DOHH2 (cell line): Measurements from ENCODE around the gene CACNB4.

Experiments used
- H3F3A ChIP-seq: fragments of 200-600 bp; sonication (generic), shearing (Covaris generic); 2 replicates; pipeline ENCODE4 v1.6.0; 2016; ENCODE audit warnings: antibody characterized with exemption, mild to moderate bottlenecking; ENCODE audit not compliant: control insufficient read depth, insufficient read depth
- H3K27ac ChIP-seq: fragments of 200-600 bp; sonication (generic); 2 replicates; pipeline ENCODE4 v1.5.1; 2014; ENCODE audit warnings: low read depth, mild to moderate bottlenecking, low read length, moderate library complexity
- H3K27me3 ChIP-seq: fragments of 200-600 bp; sonication (generic); 2 replicates; pipeline ENCODE4 v1.6.1; 2014; ENCODE audit warnings: mild to moderate bottlenecking, low read length, mixed read lengths; ENCODE audit not compliant: control insufficient read depth
- H3K36me3 ChIP-seq: fragments of 200-600 bp; sonication (generic); 2 replicates; pipeline ENCODE4 v1.6.1; 2014; ENCODE audit warnings: mild to moderate bottlenecking, low read length, moderate library complexity, mixed read lengths; ENCODE audit not compliant: control insufficient read depth
- H3K4me1 ChIP-seq: fragments of 200-600 bp; sonication (generic); 2 replicates; pipeline ENCODE4 v1.6.1; 2014; ENCODE audit warnings: mild to moderate bottlenecking, low read length, mixed read lengths; ENCODE audit not compliant: control insufficient read depth
- H3K4me2 ChIP-seq: fragments of 200-600 bp; sonication (generic); 2 replicates; pipeline ENCODE4 v1.6.0; 2014; ENCODE audit warnings: mild to moderate bottlenecking, low read length, moderate library complexity
- H3K4me3 ChIP-seq: fragments of 200-600 bp; sonication (generic); 2 replicates; pipeline ENCODE4 v1.5.1; 2014; ENCODE audit warnings: mild to moderate bottlenecking, low read length, mixed read lengths
- H3K79me2 ChIP-seq: fragments of 200-600 bp; sonication (generic); 2 replicates; pipeline ENCODE4 v1.6.1; 2014; ENCODE audit warnings: mild to moderate bottlenecking, low read length, mixed read lengths; ENCODE audit not compliant: control insufficient read depth
- H3K9me2 ChIP-seq: fragments of 200-600 bp; sonication (generic); replicated peaks from 2 replicates; pipeline ENCODE4 v1.6.1; 2014; ENCODE audit warnings: mild to moderate bottlenecking, low read length, mixed read lengths; ENCODE audit not compliant: control insufficient read depth
- H3K9me3 ChIP-seq: fragments of 200-600 bp; sonication (generic); 2 replicates; pipeline ENCODE4 v1.6.1; 2014; ENCODE audit warnings: antibody characterized with exemption, low read length, mixed read lengths; ENCODE audit not compliant: control insufficient read depth, insufficient read depth
- H4K20me1 ChIP-seq: fragments of 200-600 bp; sonication (generic); 2 replicates; pipeline ENCODE4 v1.6.0; 2014; ENCODE audit warnings: low read depth, mild to moderate bottlenecking, antibody characterized with exemption, low read length, moderate library complexity; ENCODE audit not compliant: control insufficient read depth, insufficient read depth
- CTCF ChIP-seq: fragments of 200-600 bp; sonication (generic); IDR thresholded peaks from one replicate; pipeline ENCODE4 v1.5.1; 2014; ENCODE audit warnings: antibody characterized with exemption, mild to moderate bottlenecking, low read depth, low read length; ENCODE audit not compliant: poor library complexity, severe bottlenecking
- EZH2phosphoT487 ChIP-seq: fragments of 200-600 bp; sonication (generic); IDR thresholded peaks from 2 replicates; pipeline ENCODE4 v1.6.1; 2017; ENCODE audit warnings: borderline replicate concordance, mild to moderate bottlenecking, antibody characterized with exemption, low read length, moderate library complexity, mixed read lengths

The CACNB4 gene

DNA sequence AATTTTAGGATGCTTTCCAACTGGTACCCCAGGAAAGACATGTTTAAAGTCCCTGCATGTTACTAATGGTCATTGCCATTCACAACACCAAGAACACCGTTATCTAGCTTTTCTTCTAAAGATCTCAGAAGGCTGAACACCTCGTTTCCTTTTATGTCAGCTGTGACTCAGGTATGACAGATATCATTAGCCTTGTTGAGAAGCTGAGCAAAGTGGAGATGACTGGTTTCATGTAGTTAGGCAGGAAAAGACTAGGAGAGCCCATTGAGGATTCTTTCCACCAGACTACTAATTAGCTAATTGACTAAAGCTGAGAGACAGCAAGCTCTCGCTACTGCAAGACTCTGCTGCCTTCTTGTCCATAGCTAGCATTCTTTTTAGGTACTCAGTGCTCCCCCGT, 238.6 kb downstream of the CACNB4 start:
- H3K9me3 ChIP-seq: no peaks in the 10 kb centered on the region
- H3K79me2 ChIP-seq: no peaks in the 10 kb centered on the region
- peaks cover 14% of the 10 kb centered on the region for H3K27me3 ChIP-seq
- H3K4me1 ChIP-seq: no peaks in the 10 kb centered on the region
- H3K9me2 ChIP-seq: no peaks in the 10 kb centered on the region
- H3K4me2 ChIP-seq: no peak overlapping the region
- H3K4me3 ChIP-seq: no peak overlapping the region
- no peaks in the 10 kb centered on the region for H3K36me3 ChIP-seq
- H4K20me1 ChIP-seq: no peaks in the 10 kb centered on the region
- no peak overlapping the region for H3K27ac ChIP-seq
- H3F3A ChIP-seq: no peaks in the 10 kb centered on the region
- TF ChIP-seq CTCF: no peak
- TF ChIP-seq EZH2phosphoT487: no peak

DNA sequence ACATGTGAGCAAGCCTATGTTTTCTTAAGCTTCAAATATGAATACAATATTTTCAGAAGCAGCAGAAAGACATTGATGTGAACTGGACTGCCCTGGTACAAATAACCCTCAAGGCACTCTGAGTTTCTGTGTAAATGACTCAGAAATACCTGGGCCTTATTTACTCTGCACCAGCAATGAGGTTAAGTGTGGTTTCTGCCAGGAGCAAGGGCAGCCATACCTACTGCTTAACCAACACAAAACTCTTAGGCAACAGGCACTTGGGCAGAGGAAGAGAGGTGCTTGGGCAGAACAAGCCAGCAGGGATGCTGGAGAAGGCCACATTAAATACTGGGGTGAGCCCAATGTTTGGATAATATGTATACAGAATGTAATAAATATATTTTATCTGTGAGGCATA, 241.2 kb downstream of the CACNB4 start:
- Histone ChIP-seq H3K27ac (no peak overlapping the region), H4K20me1 (no peaks in the 10 kb centered on the region), H3K79me2 (no peaks in the 10 kb centered on the region), H3K4me1 (no peaks in the 10 kb centered on the region), H3K36me3 (no peaks in the 10 kb centered on the region), H3K4me3 (no peak overlapping the region), H3K9me2 (no peaks in the 10 kb centered on the region), H3K4me2 (no peak overlapping the region), H3F3A (no peaks in the 10 kb centered on the region), H3K9me3 (no peaks in the 10 kb centered on the region), H3K27me3 (peaks cover 13% of the 10 kb centered on the region)
- TF ChIP-seq CTCF (no peak), EZH2phosphoT487 (no peak)

DNA sequence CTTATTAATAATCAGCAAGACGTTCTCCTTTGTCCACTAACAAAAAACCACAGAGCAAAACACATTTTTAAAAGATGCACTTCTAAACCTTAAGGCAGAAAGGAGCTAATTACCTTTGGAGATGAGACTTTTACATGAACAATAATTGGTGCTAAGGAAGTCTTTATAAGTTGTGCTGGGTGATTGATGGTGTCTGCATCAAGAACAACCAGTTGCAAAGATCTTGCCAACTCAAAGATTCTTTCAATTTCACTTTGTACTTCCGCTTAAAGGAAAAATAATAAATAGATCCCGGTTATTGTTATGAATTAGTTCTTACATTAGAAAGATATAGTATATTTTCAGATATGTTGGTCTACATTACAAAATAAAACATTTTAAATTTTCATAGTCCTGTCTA, 243.7 kb downstream of the CACNB4 start:
- H3K4me1 ChIP-seq: no peaks in the 10 kb centered on the region
- no peak overlapping the region for H3K27ac ChIP-seq
- no peaks in the 10 kb centered on the region for H3F3A ChIP-seq
- 0 out of 2 replicates have a peak overlapping the region, but pooled peaks have one; percentile 3 for H3K4me2 ChIP-seq
- H3K4me3 ChIP-seq: no peak overlapping the region
- no peaks in the 10 kb centered on the region for H3K9me2 ChIP-seq
- no peaks in the 10 kb centered on the region for H3K79me2 ChIP-seq
- no peaks in the 10 kb centered on the region for H3K36me3 ChIP-seq
- no peaks in the 10 kb centered on the region for H4K20me1 ChIP-seq
- no peak for TF ChIP-seq EZH2phosphoT487
- no peak for TF ChIP-seq CTCF
- peaks cover 4% of the 10 kb centered on the region for H3K27me3 ChIP-seq
- H3K9me3 ChIP-seq: no peaks in the 10 kb centered on the region
